ENCODE measurements around the gene CCNY.

- TF ChIP-seq, protein P1, sequence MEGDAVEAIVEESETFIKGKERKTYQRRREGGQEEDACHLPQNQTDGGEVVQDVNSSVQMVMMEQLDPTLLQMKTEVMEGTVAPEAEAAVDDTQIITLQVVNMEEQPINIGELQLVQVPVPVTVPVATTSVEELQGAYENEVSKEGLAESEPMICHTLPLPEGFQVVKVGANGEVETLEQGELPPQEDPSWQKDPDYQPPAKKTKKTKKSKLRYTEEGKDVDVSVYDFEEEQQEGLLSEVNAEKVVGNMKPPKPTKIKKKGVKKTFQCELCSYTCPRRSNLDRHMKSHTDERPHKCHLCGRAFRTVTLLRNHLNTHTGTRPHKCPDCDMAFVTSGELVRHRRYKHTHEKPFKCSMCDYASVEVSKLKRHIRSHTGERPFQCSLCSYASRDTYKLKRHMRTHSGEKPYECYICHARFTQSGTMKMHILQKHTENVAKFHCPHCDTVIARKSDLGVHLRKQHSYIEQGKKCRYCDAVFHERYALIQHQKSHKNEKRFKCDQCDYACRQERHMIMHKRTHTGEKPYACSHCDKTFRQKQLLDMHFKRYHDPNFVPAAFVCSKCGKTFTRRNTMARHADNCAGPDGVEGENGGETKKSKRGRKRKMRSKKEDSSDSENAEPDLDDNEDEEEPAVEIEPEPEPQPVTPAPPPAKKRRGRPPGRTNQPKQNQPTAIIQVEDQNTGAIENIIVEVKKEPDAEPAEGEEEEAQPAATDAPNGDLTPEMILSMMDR (IDR thresholded peaks at IDR 0.05) = no peak
- TF ChIP-seq POLR2A (IDR thresholded peaks at IDR 0.05) = no peak
Observed at GRCh38 chr10:35388682-35389081, 52.4 kb downstream of the CCNY start.

Measured in prostate gland (tissue), 2 donors.